ENCODE data around the gene SYNE4. TPM values are rescaled to one million over a fixed set of nuclear protein-coding genes. Genes with fewer than 3 reads are reported as not detected.

The SYNE4 gene
- total RNA-seq, 1 donor from 2014 or later: under 0.01 TPM

DNA sequence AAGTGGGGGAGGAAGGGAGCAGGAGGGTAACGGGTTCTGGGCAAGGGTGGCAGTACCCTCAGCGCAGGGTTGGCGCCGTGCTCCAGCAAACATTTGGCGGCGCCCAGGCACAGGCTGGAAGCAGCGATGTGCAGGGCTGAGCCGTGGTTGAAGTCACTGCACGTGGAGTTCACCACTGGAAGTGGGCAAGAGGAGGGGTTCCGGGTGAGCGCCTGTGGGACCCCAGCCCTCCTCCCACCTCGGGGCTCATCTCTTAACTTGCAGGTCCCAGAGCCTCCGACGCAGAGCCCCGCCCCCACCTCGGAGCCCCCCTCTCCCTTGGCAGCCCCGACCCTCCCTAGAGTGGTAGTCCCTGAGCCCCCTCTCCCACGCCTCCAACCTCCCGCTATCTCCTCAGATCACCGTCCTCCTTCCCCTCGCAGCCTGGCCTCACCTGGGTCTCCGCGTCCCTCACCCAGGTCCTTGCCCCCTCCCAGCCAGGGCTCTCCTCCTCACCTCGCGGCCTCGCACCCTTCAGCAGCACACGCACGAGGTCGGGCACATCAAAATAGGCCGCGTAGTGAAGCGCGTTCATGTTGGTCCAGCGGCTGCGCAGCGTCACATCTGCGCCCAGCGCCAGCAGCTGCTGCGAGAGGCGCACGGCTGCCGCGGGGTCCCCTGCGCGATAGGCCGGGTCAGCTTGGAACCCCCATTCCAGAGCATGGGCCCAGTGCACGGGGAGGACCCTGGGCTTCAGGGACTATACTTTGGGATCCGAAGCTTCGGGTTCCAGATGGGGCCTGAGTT lies 17.7 kb upstream of the SYNE4 start:
- no peak for DNase-seq (ENCODE audit: low read depth, low spot score)

DNA sequence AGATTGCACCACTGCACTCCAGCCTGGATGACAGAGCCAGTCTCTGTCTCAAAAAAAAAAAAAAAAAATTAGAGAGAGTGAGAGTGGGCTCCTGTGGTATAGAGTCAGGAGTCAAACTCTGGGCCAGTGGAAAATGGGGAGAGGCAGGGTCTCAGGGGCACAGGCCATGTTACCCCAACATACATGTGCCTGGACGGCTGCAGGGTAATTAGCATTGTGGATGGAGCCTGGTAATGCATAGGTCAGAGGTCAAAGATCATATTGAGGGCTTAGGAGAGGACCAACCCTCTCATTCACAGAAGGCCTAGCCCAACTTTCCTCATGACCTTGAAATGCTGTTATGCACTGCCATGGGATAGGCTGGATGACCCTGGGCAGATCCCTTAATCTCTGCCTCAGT lies 16.9 kb upstream of the SYNE4 start:
- DNase-seq (ENCODE audit: low read depth, low spot score): no peak

DNA sequence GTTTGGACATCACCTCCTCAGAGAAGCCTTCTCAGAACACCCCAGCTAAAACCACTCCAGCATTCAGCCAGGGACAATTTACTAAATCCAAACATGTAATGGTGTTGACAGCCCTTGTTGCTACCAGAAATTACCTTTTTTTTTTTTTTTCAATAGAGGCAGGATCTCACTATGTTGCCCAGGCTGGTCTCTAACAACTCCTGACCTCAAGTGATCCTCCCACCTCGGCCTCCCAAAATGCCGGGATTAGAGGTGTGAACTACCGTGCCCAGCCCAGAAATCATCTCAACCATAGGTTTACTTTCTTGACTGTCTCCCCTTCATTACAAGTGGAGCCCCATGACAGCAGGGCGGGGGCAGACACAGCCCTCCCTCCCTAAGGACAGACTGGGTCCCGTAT lies 14.8 kb upstream of the SYNE4 start:
- no peak for DNase-seq (ENCODE audit: low read depth, low spot score)

DNA sequence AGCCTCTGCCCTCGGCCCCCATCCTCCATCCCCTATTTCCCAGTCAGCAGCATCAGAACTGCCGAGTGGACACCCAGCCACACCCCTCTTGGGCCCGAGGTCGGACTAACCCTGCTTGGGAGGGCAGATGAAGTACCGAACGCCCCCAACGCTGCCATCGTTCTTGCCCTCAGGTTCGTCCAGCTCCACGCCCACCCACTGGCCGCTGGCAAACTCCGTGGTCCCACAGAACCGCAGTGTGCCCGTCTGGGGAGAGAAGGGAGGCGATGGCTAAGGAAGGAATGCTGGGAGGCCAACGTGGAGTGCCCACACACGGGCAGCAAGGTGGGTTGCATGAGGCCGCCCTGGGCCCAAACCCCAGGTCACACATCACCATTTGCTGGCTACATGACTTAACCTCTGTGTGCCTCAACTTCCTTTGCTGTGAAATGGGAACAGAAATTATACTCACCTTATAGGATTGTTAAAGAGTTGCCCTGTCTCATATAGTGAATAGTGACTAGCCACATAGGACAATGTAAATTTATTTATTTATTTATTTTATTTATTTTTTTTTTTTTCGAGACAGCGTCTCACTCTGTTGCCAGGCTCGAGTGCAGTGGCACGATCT lies 10.6 kb upstream of the SYNE4 start:
- DNase-seq (ENCODE audit: low read depth, low spot score): no peak

DNA sequence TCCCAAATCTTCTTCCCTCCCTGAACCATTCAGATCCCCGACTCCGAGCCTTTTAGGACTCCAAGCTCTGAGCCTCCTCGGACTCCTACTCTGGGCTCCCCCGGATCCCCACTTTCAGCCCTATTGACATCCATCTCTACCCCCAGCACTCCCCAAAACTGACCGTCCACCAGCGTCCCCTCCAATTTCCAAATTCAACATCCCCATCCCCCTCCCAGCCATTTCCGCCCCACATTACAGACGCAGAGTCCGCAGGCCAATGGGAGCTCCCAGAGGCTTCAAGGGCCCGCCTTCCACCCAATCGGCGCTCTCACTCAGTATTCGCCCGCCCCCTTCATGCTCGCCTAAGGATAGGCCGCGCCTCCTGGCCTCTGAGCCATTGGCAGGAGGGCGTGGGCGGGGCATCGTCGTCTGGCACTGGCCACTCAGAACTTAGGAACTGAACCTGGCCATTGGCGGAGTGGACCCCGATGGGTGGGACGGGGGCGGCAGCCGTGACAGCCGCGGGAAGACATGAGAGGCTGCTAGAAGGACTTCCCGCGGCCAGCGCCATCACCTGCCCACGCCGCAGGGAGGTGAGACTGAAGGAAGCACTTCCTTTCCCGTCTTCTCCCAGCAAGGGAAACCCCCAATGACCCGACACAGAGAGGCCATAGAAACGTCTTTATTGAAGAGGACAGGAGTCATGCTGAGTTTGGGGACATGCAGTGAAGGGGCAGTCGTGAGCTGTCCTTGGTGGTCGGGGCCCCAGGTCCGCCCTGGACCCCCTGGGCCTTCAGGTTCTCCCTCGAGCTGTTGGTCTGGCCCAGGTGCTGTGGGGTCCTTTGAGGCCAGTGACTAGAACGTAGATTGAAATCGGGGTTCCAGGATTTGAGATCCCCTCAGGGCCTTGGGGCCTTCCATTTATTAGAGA lies 5.7 kb upstream of the SYNE4 start, which contains the start of gene ALKBH6:
Gene ALKBH6 (minus strand): TSS at position 202 of the 913 bp plus-strand sequence. CDS start 816 bp downstream, outside the sequence.
- peak; percentile 94 for DNase-seq (ENCODE audit: low read depth, low spot score)

DNA sequence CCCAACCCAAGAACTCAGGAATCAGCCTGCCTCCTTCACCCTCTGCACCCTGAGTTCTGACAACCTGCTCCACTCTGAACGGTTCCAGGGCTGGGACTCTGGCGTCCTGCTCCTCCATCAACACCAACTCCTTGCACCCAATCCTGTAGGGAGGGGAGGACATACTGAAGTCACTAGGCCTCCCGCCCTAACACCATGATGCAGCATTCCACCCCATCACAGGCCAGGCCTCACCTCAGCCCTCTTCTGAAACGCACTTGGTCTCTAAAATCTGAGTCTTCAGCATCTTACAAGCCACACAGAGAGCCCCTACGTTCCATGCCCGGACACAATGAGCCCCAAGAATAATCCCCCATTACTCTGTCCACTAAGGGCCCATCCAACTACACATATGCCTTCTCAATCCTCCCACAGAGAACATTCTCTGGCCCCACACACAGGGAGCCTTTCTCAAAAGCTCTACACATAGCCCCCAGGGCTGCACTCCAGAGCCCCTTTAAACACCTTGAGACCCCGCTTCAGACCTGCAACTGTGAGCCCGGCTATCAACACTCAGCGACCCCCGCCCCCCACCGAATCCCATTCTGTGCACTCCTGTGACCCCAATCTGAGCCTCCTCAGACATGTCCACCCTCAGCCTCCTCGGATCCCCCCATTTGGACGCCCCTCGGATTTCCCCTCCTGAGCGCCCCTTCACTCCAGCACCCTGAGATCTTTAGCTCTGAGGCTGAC lies 4.8 kb upstream of the SYNE4 start:
- DNase-seq (ENCODE audit: low read depth, low spot score): no peak

DNA sequence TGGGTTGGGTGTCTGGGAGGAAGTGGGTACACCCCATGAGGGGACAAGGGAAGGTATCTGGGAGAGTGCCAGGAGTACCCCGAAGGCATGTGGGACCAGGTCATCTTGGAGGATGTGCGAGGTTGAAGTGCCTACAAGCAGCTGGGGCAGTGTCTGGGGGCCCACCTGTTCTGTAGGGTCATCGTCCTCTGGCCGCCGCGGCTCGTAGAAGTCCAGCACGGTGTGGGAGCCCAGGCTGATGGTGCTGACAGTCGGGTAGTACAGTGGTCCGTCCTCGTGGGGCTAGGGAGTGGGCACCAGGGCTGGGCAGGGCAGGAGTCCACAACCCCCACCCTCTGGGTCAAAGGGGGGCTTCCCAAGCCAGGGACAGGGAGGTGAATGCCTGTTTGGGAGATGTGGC lies 1.8 kb upstream of the SYNE4 start:
- no peak for DNase-seq (ENCODE audit: low read depth, low spot score)

DNA sequence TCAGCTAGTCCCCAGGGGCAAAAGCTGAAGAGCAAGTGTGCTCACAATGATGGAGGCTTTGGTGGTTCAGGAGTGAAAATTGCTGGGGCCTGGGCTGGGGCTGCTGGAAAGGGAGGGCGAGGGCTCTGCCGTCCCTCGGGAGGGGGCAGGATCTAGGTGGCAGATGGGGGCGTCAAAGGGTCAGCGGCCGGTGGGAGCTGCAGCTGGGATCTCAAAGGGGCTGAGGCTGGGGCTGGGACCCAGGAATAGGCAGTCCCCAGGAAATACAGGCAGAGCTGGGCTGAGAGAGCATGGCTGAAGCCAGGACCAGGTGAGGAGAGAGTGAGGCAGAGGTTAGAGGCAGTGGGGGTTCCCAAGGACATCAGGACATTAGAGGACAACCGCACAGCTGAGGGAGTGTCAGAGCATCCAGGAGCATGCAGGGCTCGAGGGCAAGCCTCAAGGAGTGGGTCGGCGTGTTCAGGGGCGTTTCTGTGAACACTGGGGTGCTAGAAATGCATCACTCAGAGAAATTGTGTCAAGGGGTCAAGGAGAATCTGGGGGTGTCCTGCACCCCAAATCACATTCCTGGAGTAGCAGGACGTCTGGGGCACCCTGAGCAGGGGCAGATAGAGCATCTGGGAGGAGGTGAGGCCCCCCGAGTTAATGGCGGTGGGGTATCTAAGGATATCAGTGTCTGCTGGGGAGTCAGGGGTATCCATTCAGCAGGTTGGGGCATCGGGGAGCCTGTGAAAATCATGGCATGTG lies 1.2 kb upstream of the SYNE4 start:
- DNase-seq (ENCODE audit: low read depth, low spot score): no peak

DNA sequence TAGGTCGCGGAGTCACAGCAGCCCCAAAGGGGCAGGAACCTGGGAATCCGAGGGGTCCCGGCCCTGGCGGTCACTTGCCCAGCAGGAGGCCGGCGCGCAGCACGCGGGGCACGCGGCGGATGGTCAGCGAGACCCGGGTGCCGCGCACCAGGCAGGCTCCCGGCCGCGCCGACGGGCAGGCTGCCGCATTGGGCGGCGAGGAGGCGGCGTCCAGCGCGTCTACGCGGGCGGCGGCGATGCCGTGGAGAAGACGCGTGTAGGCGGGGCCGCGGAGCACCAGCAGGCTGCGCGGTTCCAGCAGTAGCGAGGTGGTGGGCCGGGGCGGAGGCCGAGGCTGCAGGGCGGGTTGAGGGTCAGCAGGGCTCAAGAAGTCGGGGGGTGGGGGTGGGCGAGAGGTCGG lies 607 bp upstream of the SYNE4 start:
- no peak for DNase-seq (ENCODE audit: low read depth, low spot score)

DNA sequence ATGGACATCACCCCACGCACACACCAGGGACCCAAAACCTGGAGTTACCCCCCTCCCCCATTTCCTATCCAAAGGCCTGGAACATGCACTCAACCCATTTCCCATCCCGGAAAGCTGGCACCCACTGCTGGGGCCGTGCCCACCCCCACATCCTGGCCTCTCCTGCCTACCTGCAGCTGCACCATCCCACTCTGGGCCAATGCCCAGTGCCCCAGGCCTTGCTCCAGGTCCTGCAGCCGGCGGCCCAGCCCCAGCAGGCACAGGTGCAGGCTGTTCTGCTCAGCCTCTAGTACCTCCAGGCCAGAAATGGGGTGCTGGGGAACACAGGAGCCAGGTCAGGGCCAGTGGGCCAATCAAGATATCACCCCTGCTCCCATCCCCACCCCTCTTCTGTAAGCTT lies 1.7 kb downstream of the SYNE4 start:
- DNase-seq (ENCODE audit: low read depth, low spot score): no peak

DNA sequence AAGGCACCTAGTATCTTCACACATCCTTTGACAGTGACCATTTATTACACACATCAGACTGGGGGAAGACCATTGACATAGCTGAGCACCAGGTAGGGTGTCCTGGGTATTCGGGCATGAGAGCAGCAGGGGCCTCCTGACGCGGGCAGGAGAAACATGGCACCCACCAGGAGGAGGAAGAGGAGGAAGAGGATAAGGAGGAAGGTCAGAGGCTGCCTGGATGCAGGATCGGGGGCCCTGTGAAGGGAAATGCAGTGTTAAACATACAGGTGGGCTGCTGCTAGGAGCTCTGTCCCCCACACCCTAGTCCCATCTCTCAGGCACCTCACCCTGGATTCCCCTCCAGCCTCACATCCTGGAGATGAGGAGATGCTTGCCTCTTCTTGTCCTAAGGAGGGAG lies 5.3 kb downstream of the SYNE4 start:
- DNase-seq (ENCODE audit: low read depth, low spot score): no peak

DNA sequence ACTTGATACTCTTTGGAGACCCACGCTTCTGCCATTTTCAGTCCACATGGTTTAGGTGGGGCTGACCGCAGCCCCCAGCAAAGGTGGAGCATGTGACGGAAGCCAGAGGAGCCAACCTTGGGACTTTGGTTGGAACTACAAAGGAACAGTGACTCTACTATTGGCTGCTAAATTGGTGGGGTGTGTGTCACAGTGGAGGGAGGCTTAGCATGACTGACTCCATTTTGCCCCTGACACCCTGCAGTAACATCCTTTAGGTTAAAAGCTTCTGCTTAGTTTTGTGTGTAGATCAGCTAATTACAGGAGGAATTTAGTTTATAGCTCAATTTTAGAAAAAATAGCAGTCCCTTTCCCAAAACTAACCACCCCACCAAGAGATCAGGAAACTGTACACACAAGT lies 7.0 kb downstream of the SYNE4 start:
- no peak for DNase-seq (ENCODE audit: low read depth, low spot score)

DNA sequence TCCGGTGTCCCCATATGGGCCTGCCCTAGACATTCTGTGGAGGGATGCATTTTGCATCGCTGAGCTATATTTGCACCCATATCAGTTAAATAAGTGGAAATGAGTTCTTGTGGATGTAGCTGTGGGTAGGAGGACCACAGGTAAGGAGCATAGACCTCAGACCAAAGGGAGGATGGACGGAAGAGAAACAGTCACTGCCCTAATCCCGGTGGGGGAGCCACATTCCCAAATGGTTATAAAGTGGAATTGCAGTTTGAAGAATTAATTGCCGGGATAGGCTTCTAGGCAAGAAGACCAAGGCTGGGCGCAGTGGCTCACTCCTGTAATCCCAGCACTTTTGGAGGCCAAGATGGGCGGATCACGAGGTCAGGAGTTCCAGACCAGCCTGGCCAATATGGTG lies 11.8 kb downstream of the SYNE4 start:
- no peak for DNase-seq (ENCODE audit: low read depth, low spot score)

DNA sequence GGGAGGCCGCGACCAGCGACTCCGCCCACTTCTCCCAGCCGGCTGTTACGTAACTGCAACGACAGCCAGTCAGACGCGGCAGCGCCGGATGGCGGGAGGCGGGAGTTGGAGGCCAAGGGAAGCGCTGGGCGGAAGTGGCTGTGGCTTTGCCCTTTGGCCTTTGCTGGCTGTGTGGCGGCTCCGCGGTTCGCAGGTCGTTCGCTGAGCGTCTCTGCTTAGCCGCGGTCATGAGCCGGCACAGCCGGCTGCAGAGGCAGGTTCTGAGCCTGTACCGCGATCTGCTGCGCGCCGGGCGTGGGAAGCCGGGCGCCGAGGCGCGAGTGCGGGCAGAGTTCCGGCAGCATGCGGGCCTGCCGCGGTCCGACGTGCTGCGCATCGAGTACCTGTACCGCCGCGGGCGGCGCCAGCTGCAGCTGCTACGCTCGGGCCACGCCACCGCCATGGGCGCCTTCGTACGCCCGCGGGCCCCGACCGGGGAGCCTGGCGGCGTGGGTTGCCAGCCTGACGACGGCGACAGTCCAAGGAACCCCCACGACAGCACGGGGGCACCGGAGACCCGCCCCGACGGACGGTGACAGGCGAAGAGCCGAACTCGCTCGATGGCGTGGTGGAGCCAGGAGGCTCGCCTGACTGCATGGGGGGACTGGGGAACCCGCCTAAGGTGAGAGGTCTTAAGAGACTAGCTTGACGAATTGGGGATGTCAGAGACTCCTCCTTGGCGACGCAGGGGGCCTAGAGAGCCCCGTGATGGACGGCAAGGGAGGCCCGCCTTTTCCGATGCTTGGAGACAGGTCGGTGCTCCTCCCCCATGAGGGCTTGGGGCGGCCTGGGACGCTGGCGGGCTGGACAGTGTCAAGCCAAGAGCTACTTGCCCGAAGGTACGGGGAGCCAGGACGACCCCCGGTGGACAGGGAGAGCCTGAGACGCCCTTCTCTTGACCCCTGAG lies 13.3 kb downstream of the SYNE4 start, which contains the start of gene SDHAF1:
Gene SDHAF1 (plus strand): TSS at position 141 of the 946 bp plus-strand sequence. CDS start 87 bp downstream, at position 228.
- DNase-seq (ENCODE audit: low read depth, low spot score): peak; percentile 75

DNA sequence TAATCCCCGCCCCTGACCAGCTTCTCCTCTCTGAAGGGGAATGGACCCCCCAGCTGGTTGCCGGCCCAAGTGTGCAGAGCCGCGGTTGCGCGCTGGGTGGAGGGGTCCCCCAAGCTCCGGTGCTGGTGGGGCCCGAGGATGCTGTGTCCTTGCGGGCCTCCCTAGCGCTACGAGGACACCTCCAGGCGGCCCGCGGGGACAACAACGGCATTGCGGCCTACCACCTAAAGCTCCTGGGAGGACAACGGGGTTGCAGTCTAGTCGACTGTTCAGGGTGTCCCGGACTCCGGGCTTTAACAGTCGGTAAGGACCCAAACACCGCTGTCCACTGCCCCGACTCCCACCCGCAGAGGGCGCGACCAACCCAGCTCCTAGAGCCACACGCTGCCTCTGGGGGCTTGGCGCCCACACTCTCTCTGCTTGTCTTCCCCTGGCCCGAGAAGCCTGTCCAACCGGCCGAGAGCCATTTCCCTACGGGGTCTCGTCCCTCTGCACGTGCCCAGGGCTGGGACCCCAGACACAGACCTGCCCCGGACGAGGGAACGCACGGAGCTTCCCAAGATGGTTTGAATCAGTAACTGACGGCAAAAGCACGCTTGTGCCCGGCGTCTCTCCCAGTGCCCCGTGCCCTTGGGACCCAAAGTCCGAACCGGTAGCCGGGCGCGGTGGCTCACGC lies 14.6 kb downstream of the SYNE4 start:
- no peak for DNase-seq (ENCODE audit: low read depth, low spot score)

DNA sequence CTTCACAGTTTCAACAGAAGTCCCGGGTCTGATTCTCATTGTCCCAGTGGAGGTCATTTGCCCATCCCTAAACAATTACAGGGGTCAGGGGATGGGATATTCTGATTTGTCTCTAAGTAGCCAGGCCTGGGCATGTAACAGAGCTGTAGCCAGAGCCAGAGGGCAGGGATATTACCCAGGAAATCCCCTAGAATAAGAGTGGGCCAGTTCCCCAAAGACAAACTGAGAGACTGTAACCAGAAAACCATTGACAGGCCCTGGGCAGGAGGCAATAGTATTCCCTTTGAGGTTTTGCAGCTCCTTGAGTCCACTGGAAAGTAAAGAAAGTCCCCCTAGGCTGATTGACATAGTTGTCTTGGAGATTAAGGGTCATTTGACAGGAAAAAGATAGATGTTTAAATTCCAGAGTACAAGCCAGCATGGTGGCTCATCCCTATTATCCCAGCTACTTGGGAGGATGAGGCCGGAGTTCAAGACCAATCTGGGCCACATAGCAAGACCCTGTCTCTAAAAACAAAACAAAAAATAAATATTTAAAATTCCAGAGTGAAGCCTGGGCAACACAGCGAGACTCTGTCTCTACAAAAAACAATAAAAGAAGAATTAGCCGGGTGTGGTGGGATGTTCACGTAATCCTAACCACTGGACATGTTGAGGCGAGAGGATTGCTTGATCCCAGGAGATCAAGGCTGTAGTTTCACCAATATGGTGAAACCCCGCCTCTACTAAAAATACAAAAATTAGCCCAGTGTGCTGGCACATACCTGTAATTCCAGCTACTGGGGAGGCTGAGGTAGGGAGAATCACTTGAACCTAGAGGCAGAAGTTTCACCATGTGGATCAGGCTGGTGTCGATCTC lies 15.5 kb downstream of the SYNE4 start:
- DNase-seq (ENCODE audit: low read depth, low spot score): no peak

DNA sequence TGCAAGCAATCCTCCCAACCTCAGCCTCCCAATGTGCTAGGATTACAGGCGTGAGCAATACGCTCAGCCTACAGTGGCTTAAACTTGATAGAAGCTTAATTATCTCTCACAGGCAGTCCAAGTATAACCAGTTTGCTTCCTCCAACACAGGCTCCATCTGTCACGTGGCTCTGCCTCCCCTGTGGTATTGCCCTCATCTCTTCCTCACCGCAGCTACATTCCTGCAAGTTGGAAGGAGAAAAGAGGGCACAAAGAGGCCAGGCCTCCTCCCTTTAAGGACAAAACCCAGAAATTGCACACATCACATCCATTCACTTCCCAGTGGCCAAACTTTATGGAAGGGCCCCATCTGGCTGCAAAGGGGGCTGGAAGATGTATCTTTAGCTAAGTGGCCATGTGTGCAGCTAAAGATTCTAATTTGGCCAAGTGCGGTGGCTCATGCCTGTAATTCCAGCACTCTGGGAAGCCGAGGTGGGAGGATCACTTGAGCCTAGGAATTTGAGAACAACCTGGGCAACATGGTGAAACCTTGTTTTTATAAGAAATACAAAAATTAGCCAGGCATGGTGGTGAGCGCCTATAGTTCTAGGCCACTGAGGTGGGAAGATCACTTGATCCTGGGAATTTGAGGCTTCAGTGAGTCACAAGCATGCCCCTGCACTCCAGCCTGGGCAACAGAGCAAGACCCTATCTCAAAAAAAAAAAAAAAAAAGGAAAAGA lies 16.7 kb downstream of the SYNE4 start:
- DNase-seq (ENCODE audit: low read depth, low spot score): no peak
